BLaER1 treated with 17β-estradiol and CSF1 and Interleukin-3, amounts not matched to agents 10 nM and 100 nM (cell line): ENCODE data around the gene TEX12.

ENCODE experiments used
- H3K27ac ChIP-seq, 11 experiments: shearing (Covaris generic); formaldehyde crosslinking; 2 replicates each; pipeline ENCODE4 v1.8.1; 2022
- H3K27me3 ChIP-seq, 11 experiments: shearing (Covaris generic); formaldehyde crosslinking; 2 replicates each; pipeline ENCODE4 v1.8.1; 2022
- H3K36me3 ChIP-seq, 11 experiments: shearing (Covaris generic); formaldehyde crosslinking; 2 replicates each; pipeline ENCODE4 v1.8.1; 2022
- H3K4me1 ChIP-seq, 10 experiments: shearing (Covaris generic); formaldehyde crosslinking; 2 replicates each; pipeline ENCODE4 v1.8.1; 2022
- H3K4me2 ChIP-seq, 11 experiments: shearing (Covaris generic); formaldehyde crosslinking; 2 replicates each; pipeline ENCODE4 v1.8.1; 2022
- H3K4me3 ChIP-seq, 10 experiments: shearing (Covaris generic); formaldehyde crosslinking; 2 replicates each; pipeline ENCODE4 v1.8.1; 2022
- H3K9ac ChIP-seq, 11 experiments: shearing (Covaris generic); formaldehyde crosslinking; 2 replicates each; pipeline ENCODE4 v1.8.1; 2022
- H3K9me3 ChIP-seq, 11 experiments: shearing (Covaris generic); formaldehyde crosslinking; replicated peaks in 1 of 11; 2 replicates each; pipeline ENCODE4 v1.8.1; 2022
- H4K20me1 ChIP-seq, 11 experiments: shearing (Covaris generic); formaldehyde crosslinking; 2 replicates each; pipeline ENCODE4 v1.8.1; 2022
- Cebpa-rat ChIP-seq, 11 experiments: shearing (Covaris generic); IDR thresholded peaks; 2 replicates each; pipeline ENCODE4 v1.8.1; 2022

The TEX12 gene

GRCh38 chr11:112215621-112216020 lies 48.4 kb downstream of the TEX12 start:
- Histone ChIP-seq H3K4me2 (no peak overlapping the region), H3K27ac (no peak overlapping the region), H3K9me3 (no peaks in the 10 kb centered on the region), H4K20me1 (no peaks in the 10 kb centered on the region), H3K4me1 (peaks cover 0 to 9% (median 0%) of the 10 kb centered on the region in 10 experiments; a peak in 4 of 20 replicates), H3K4me3 (no peak overlapping the region), H3K27me3 (no peaks in the 10 kb centered on the region), H3K9ac (no peak overlapping the region), H3K36me3 (no peaks in the 10 kb centered on the region)
- no peak for TF ChIP-seq Cebpa-rat (IDR thresholded peaks at IDR 0.05)

GRCh38 chr11:112216561-112217105 lies 49.5 kb downstream of the TEX12 start:
- no peak for TF ChIP-seq Cebpa-rat (IDR thresholded peaks at IDR 0.05)
- no peaks in the 10 kb centered on the region for H3K36me3 ChIP-seq
- H3K9me3 ChIP-seq = no peaks in the 10 kb centered on the region
- no peak overlapping the region for H3K27ac ChIP-seq
- peaks cover 0 to 5% (median 0%) of the 10 kb centered on the region in 10 experiments; a peak in 4 of 20 replicates for H3K4me1 ChIP-seq
- H3K9ac ChIP-seq = no peak overlapping the region
- H4K20me1 ChIP-seq = no peaks in the 10 kb centered on the region
- H3K4me2 ChIP-seq = no peak overlapping the region
- H3K27me3 ChIP-seq = no peaks in the 10 kb centered on the region
- H3K4me3 ChIP-seq = no peak overlapping the region

DNA sequence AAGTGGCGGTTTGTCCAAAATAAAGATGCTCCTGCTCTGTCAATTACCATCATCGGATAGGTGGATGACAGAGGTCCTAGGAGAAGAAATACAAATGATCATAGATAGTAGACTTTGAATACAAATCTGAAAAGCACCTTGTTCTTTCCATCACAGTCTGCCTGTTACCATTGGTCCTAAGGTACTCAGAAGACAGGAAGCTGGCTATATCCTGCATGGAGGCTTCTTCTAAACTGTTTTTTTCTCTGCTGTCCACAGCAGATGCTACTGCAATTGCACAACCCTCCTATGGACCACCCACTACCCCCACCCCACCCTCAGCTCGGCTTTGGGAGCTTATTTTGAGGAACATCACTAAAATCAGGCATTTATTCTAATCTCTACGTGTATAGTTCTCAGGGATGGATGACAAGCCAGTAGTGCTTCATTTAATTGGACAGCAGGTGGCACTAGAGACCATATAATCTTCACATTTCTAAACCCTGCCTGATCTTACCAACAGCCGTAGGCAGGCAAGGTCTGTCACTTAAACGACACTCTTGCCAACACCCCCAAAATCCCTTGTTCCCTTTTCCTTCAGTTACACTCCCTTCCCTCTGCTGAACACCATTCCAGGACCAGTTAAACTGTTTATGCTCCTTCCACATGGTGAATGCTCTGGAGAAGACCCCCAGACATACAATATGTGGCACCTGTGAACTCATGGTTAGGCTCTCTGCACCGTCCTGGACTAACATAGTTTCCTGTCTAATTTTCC lies 52.5 kb downstream of the TEX12 start:
- no peaks in the 10 kb centered on the region for H3K27me3 ChIP-seq
- no peaks in the 10 kb centered on the region for H3K36me3 ChIP-seq
- no peak overlapping the region for H3K27ac ChIP-seq
- TF ChIP-seq Cebpa-rat (IDR thresholded peaks at IDR 0.05) = no peak
- no peak overlapping the region for H3K9ac ChIP-seq
- H4K20me1 ChIP-seq = no peaks in the 10 kb centered on the region
- peaks cover 0 to 4% (median 0%) of the 10 kb centered on the region in 10 experiments; a peak in 3 of 20 replicates for H3K4me1 ChIP-seq
- no peak overlapping the region for H3K4me2 ChIP-seq
- H3K9me3 ChIP-seq = no peaks in the 10 kb centered on the region
- no peak overlapping the region for H3K4me3 ChIP-seq

- Histone ChIP-seq H3K36me3 (no peaks in the 10 kb centered on the region), H3K9me3 (no peaks in the 10 kb centered on the region), H3K4me3 (no peak overlapping the region), H3K27me3 (no peaks in the 10 kb centered on the region), H3K4me1 (peaks cover 0 to 7% (median 0%) of the 10 kb centered on the region in 10 experiments; a peak in 5 of 20 replicates), H3K4me2 (no peak overlapping the region), H3K9ac (no peak overlapping the region), H4K20me1 (no peaks in the 10 kb centered on the region), H3K27ac (no peak overlapping the region)
- no peak for TF ChIP-seq Cebpa-rat (IDR thresholded peaks at IDR 0.05)
Observed at GRCh38 chr11:112221274-112221835, 54.2 kb downstream of the TEX12 start.
